ENCODE data around the gene ACAP1. TPM values are rescaled to one million over a fixed set of nuclear protein-coding genes. Genes with fewer than 3 reads are reported as not detected.
A peak's percentile ranks its signal among the peaks of the same experiment; 100 is the strongest.

Gene ACAP1
- polyA plus RNA-seq, 10 donors: 5.3 to 19.6 (median 8.5) TPM

- peak in 1 of 3 donors; percentile 59 for DNase-seq
Observed at GRCh38 chr17:7307686-7308624, 28.4 kb upstream of the ACAP1 start.

- peak; percentile 70 to 89 (median 78) for DNase-seq
Observed at GRCh38 chr17:7308625-7309433, 27.5 kb upstream of the ACAP1 start.

GRCh38 chr17:7309628-7310027 is 26.7 kb upstream of the ACAP1 start:
- no peak for DNase-seq

GRCh38 chr17:7311110-7311705 is 25.1 kb upstream of the ACAP1 start:
- no peak for DNase-seq

- DNase-seq: no peak
Observed at GRCh38 chr17:7312432-7313087, 23.8 kb upstream of the ACAP1 start.

GRCh38 chr17:7313088-7313889 is 23.0 kb upstream of the ACAP1 start:
- DNase-seq: no peak

GRCh38 chr17:7313890-7314718 is 22.2 kb upstream of the ACAP1 start:
- no peak for DNase-seq

GRCh38 chr17:7314719-7315569 is 21.4 kb upstream of the ACAP1 start, which contains the start of gene GPS2:
TSS of gene GPS2 (minus strand) at chr17:7315360. CDS start at chr17:7315052, 308 bp downstream.
- peak; percentile 81 to 96 (median 90) for DNase-seq

- no peak for DNase-seq
Observed at GRCh38 chr17:7315570-7316235, 20.6 kb upstream of the ACAP1 start.

GRCh38 chr17:7317161-7317803 is 19.0 kb upstream of the ACAP1 start:
- no peak for DNase-seq

GRCh38 chr17:7318121-7318860 is 18.0 kb upstream of the ACAP1 start:
- DNase-seq: no peak

- no peak for DNase-seq
Observed at GRCh38 chr17:7321466-7321865, 14.9 kb upstream of the ACAP1 start.

GRCh38 chr17:7322520-7323194 is 13.7 kb upstream of the ACAP1 start:
- no peak for DNase-seq

GRCh38 chr17:7323731-7324437 is 12.4 kb upstream of the ACAP1 start:
- DNase-seq: peak in 1 of 3 donors; percentile 59

GRCh38 chr17:7324438-7324779 is 11.9 kb upstream of the ACAP1 start:
- no peak for DNase-seq

- no peak for DNase-seq
Observed at GRCh38 chr17:7325031-7325528, 11.2 kb upstream of the ACAP1 start.

Data from muscle of back (tissue), 11 donors.